ENCODE measurements around the gene LRIT3. TPM values are rescaled to one million over a fixed set of nuclear protein-coding genes. Genes with fewer than 3 reads are reported as not detected.
A peak's percentile ranks its signal among the peaks of the same experiment; 100 is the strongest.

The LRIT3 gene
- total RNA-seq, 2 experiments from 2014 or later, result 0.19 to 0.27 TPM

GRCh38 chr4:109912706-109913595 lies 65.0 kb downstream of the LRIT3 start, which contains the start of gene EGF:
Gene EGF, plus strand, starts transcription at chr4:109912883. Its CDS starts 453 bp downstream, at chr4:109913336.
- no peak for DNase-seq
- H3K9me3 Mint-ChIP-seq (ENCODE audit: low read depth), result no peaks in the 10 kb centered on the region
- H3K36me3 Mint-ChIP-seq (ENCODE audit: low read depth), result no peaks in the 10 kb centered on the region
- peaks cover 24% of the 10 kb centered on the region for H3K27me3 Mint-ChIP-seq
- CTCF ChIA-PET, result interaction anchor here (0.6 to 0.8 kb wide), 2 partner anchors 234 to 489 kb away, joined by 4 to 5 read pairs; no protein-coding TSS in a partner anchor
- H3K4me3 Mint-ChIP-seq, result no peak within 1 kb of the TSS
- peak; percentile 33 for ATAC-seq
- POLR2A ChIA-PET, result no interaction called here
- H3K27ac Mint-ChIP-seq, result no peak within 1 kb of the TSS
- intact Hi-C loops (cut with DNase I, micrococcal nuclease), result no loop called here
- peaks cover 2% of the 10 kb centered on the region for H3K4me1 Mint-ChIP-seq

DNA sequence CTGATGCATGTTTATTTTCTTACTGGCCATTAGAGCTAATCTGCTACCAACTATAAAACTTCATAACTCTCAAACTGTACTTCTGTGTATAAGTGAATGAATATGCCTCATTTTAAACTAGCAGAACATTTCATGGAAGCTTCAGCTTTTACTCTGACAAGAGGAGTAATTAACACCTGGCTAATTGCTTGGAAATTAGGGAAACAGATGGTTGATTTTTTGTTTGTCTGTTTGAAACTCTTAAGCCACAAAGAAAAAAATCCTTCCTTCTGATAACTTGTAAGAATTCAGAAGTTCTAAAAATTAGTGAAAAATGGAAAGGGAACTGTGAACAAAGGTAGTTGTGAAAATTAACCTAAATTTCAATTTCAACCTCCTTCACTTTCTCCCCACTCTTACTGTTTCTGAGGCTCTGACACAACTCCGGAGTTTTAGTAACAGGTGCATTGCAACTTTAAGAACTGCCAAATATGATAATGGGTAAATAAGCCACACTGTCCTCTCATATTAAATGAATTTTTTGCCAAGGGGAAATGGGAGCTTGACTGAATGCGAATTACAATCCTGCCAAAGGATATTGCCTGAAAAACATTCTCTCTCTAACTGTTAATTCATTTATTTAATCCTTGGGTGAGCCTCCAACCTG lies 65.8 kb downstream of the LRIT3 start:
- Mint-ChIP-seq H3K4me1 (peaks cover 2% of the 10 kb centered on the region), H3K36me3 (ENCODE audit: low read depth) (no peaks in the 10 kb centered on the region), H3K9me3 (ENCODE audit: low read depth) (no peaks in the 10 kb centered on the region), H3K4me3 (no peak overlapping the region), H3K27ac (no peak overlapping the region), H3K27me3 (peaks cover 27% of the 10 kb centered on the region)
- POLR2A ChIA-PET, result no interaction called here
- DNase-seq (no peak), ATAC-seq (no peak)
- intact Hi-C loops (cut with DNase I, micrococcal nuclease), result no loop called here
- CTCF ChIA-PET, result interaction anchor here (0.6 kb wide), 1 partner anchor 233 kb away, joined by 4 read pairs; no protein-coding TSS in a partner anchor

DNA sequence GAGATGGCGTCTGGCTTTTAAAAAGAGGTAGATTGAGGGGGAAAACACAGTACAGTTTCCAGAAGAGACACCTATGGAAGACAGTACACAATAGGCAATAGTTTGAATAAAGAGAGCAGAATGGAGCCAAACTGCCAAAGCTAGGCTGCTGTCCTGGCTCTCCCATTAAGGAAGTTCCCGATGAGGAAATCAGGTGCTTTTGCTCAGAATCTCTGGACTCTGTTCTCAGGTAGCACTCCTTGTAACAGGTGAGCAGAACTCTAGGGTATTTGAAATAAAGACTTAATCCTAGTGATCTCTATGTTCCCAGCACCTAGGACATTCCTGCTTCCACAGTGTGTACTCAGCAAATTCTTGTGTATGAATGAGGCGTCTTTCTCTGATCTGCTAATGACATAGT lies 66.4 kb downstream of the LRIT3 start:
- Mint-ChIP-seq H3K9me3 (ENCODE audit: low read depth) (no peaks in the 10 kb centered on the region), H3K36me3 (ENCODE audit: low read depth) (no peaks in the 10 kb centered on the region), H3K27me3 (peaks cover 28% of the 10 kb centered on the region), H3K4me3 (no peak overlapping the region), H3K4me1 (peaks cover 2% of the 10 kb centered on the region), H3K27ac (no peak overlapping the region)
- ChIA-PET POLR2A (no interaction called here), CTCF (no interaction called here)
- DNase-seq (no peak), ATAC-seq (no peak)
- intact Hi-C loops (cut with DNase I, micrococcal nuclease), result no loop called here

DNA sequence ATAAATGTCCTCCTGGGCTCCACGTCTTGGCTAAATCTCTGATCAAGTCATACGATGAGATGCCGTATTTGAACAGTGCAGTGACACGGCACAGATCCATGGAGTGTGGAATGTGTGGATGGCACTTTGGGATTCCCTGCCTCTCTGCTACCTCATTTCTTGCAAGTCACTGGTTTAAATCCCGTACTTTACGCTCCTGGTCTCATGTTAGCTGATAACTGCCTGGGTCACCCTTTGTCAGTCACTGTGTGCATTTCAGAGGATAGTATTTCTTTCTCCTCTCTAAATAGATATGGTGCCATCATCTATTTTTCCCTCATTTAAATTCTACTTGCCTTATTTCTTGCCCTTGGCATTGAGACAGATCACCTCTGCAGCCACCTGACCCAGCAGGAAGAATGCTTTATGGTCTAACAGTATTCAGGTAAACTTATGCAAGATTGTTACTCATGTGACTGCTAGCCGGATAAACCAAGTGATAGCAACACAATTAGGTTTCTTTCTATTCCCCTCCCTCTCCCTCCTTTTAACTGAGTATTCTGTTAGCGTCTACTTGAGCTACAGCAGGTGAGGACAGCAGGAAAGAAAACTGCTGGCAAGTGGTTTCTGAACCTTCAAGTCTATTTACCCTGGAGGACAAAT lies 67.6 kb downstream of the LRIT3 start:
- no peak for ATAC-seq
- CTCF ChIA-PET, result interaction anchor here (0.6 to 0.8 kb wide), 4 partner anchors 49 to 443 kb away, joined by 3 read pairs; no protein-coding TSS in a partner anchor

GRCh38 chr4:109916027-109916409 lies 68.1 kb downstream of the LRIT3 start:
- ChIA-PET CTCF (interaction anchor here (0.6 to 0.8 kb wide), 3 partner anchors 49 to 285 kb away, joined by 3 read pairs; no protein-coding TSS in a partner anchor), POLR2A (no interaction called here)
- Mint-ChIP-seq H3K27me3 (peaks cover 23% of the 10 kb centered on the region), H3K36me3 (ENCODE audit: low read depth) (no peaks in the 10 kb centered on the region), H3K4me3 (no peak overlapping the region), H3K27ac (no peak overlapping the region), H3K9me3 (ENCODE audit: low read depth) (no peaks in the 10 kb centered on the region), H3K4me1 (peaks cover 2% of the 10 kb centered on the region)
- ATAC-seq (peak; percentile 60), DNase-seq (peak; percentile 22)
- intact Hi-C loops (cut with DNase I, micrococcal nuclease), result no loop called here

More for the DNA sequence above, 67.6 kb downstream of the LRIT3 start:
- H3K27ac Mint-ChIP-seq, result no peak overlapping the region
- H3K36me3 Mint-ChIP-seq (ENCODE audit: low read depth), result no peaks in the 10 kb centered on the region
- POLR2A ChIA-PET, result no interaction called here
- intact Hi-C loops (cut with DNase I, micrococcal nuclease), result no loop called here
- H3K27me3 Mint-ChIP-seq, result peaks cover 24% of the 10 kb centered on the region
- H3K4me3 Mint-ChIP-seq, result no peak overlapping the region
- DNase-seq, result no peak
- H3K9me3 Mint-ChIP-seq (ENCODE audit: low read depth), result no peaks in the 10 kb centered on the region
- H3K4me1 Mint-ChIP-seq, result peaks cover 2% of the 10 kb centered on the region

DNA sequence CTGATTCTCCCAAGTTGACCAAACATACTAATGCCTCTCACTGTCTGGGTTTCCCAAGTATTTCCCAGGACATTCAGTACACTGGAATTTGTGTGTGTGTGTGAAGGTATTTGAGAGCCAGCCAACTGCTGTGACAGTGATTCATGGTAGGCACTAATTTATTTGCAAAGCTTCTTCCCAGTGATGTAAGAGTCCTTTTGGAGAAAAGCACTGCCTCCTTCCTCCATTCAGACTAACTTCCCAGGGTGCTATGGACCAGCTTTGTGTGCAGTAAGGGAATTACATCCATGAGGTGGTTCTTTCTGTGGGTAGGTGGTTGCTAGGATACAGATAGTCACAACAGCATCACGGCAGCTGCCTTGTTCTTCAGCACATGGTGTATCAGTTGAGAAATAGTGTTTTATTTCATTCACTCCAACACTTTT lies 73.5 kb downstream of the LRIT3 start:
- Mint-ChIP-seq H3K36me3 (ENCODE audit: low read depth) (no peaks in the 10 kb centered on the region), H3K4me1 (no peaks in the 10 kb centered on the region), H3K4me3 (no peak overlapping the region), H3K9me3 (ENCODE audit: low read depth) (no peaks in the 10 kb centered on the region), H3K27me3 (peaks cover 7% of the 10 kb centered on the region), H3K27ac (no peak overlapping the region)
- CTCF ChIA-PET, result interaction anchor here (0.7 to 1.0 kb wide), 2 partner anchors 57 to 519 kb away, joined by 3 to 5 read pairs; no protein-coding TSS in a partner anchor
- ATAC-seq (no peak), DNase-seq (no peak)
- POLR2A ChIA-PET, result no interaction called here
- intact Hi-C loops (cut with DNase I, micrococcal nuclease), result no loop called here

Other genes with a start within 250 kb of the LRIT3 start
- gene CASP6, start 144.7 kb upstream of the LRIT3 start, total RNA-seq, result 10 to 100 TPM; 23.3 to 26.5 TPM
- gene PLA2G12A, start 118.0 kb upstream of the LRIT3 start, total RNA-seq, result 10 to 100 TPM; 17.9 to 31.1 TPM
- not detected for gene CFI, start 46.1 kb upstream of the LRIT3 start, total RNA-seq
- gene GAR1, start 32.3 kb upstream of the LRIT3 start, total RNA-seq, result 10 to 100 TPM; 37.4 to 42.2 TPM
- under 1 TPM in 1 of 2 experiments, not detected in 1; 0.21 TPM for gene RRH, start 20.1 kb upstream of the LRIT3 start, total RNA-seq
- gene EGF, start 64.8 kb downstream of the LRIT3 start, total RNA-seq, result under 1 TPM in 1 of 2 experiments, not detected in 1; 0.34 TPM